Hepatocyte (in vitro differentiated cells): ENCODE results near the gene CHN1. TPM values are rescaled to one million over a fixed set of nuclear protein-coding genes. Genes with fewer than 3 reads are reported as not detected.

Source experiments
- DNase-seq: peaks from one replicate; pipeline ENCODE4 v3.0.0-alpha.2; 2016; ENCODE audit warnings: low spot score
- H2AFZ ChIP-seq: fragments of 200-600 bp; sonication (generic); 2 replicates; pipeline ENCODE4 v1.6.0; 2016; ENCODE audit warnings: antibody characterized with exemption, mild to moderate bottlenecking
- H3K27ac ChIP-seq: fragments of 200-600 bp; sonication (generic); 2 replicates; pipeline ENCODE4 v1.5.1; 2016; ENCODE audit warnings: mild to moderate bottlenecking
- H3K27me3 ChIP-seq: fragments of 200-600 bp; sonication (generic); 2 replicates; pipeline ENCODE4 v1.6.1; 2016
- H3K36me3 ChIP-seq: fragments of 200-600 bp; sonication (generic); replicated peaks from 2 replicates; pipeline ENCODE4 v1.5.1; 2016; ENCODE audit warnings: low read depth; ENCODE audit not compliant: insufficient read depth
- H3K4me1 ChIP-seq: fragments of 200-600 bp; sonication (generic); 2 replicates; pipeline ENCODE4 v1.5.1; 2016; ENCODE audit warnings: mild to moderate bottlenecking, moderate library complexity; ENCODE audit not compliant: insufficient read depth
- H3K4me2 ChIP-seq: fragments of 200-600 bp; sonication (generic); 2 replicates; pipeline ENCODE4 v1.6.0; 2016
- H3K4me3 ChIP-seq: fragments of 200-600 bp; sonication (generic); 2 replicates; pipeline ENCODE4 v1.5.1; 2016; ENCODE audit warnings: mild to moderate bottlenecking
- H3K79me2 ChIP-seq: fragments of 200-600 bp; sonication (generic); 2 replicates; pipeline ENCODE4 v1.6.0; 2017; ENCODE audit warnings: mild to moderate bottlenecking
- H3K9me2 ChIP-seq: fragments of 200-600 bp; sonication (generic); replicated peaks from 2 replicates; pipeline ENCODE4 v1.6.0; 2017; ENCODE audit warnings: mild to moderate bottlenecking; ENCODE audit not compliant: insufficient read depth
- H3K9me3 ChIP-seq: fragments of 200-600 bp; sonication (generic); 2 replicates; pipeline ENCODE4 v1.5.1; 2016; ENCODE audit warnings: low read depth, mild to moderate bottlenecking
- H4K20me1 ChIP-seq: fragments of 200-600 bp; sonication (generic); 2 replicates; pipeline ENCODE4 v1.6.0; 2016; ENCODE audit warnings: mild to moderate bottlenecking; ENCODE audit not compliant: insufficient read depth, poor library complexity, severe bottlenecking
- EZH2 ChIP-seq: fragments of 200-600 bp; sonication (generic); IDR thresholded peaks from 2 replicates; pipeline ENCODE4 v1.6.1; 2016; ENCODE audit warnings: antibody characterized with exemption, mild to moderate bottlenecking, borderline replicate concordance
- EZH2phosphoT487 ChIP-seq: fragments of 200-600 bp; sonication (generic); IDR thresholded peaks from one replicate; pipeline ENCODE4 v1.6.1; 2018; ENCODE audit warnings: antibody characterized with exemption, mild to moderate bottlenecking, low read depth, moderate library complexity; ENCODE audit not compliant: unreplicated experiment, severe bottlenecking
- WGBS: methylation state at CpG from one replicate; pipeline ENCODE4 v1.1.6; 2016; ENCODE audit warnings: low lambda C conversion rate; ENCODE audit errors: missing lambda C conversion rate; 5-methylcytosine and 5-hydroxymethylcytosine counted together
- polyA plus RNA-seq: library from polyadenylated mRNA; unstranded; fragments of >200 nt; fragmentation: Nextera tagmentation; extraction: Ambion mirVana; gene quantifications from 2 replicates; pipeline ENCODE4 v1.2.1, GENCODE V29; 2016
- total RNA-seq: library from RNA; depleted of rRNA; stranded (reverse); fragments of >200 nt; gene quantifications from 2 replicates; pipeline ENCODE4 v1.2.3, GENCODE V29; 2014
- TF ChIP-seq, protein P1 (sequence below): fragments of 200-600 bp; sonication (generic); IDR thresholded peaks from 2 replicates; pipeline ENCODE4 v1.5.1; 2016; ENCODE audit warnings: antibody characterized with exemption, mild to moderate bottlenecking; ENCODE audit not compliant: poor library complexity

CHN1 gene
- total and polyA plus RNA-seq, 2 experiments from 2014 or later: 19.2 to 23.0 TPM

DNA sequence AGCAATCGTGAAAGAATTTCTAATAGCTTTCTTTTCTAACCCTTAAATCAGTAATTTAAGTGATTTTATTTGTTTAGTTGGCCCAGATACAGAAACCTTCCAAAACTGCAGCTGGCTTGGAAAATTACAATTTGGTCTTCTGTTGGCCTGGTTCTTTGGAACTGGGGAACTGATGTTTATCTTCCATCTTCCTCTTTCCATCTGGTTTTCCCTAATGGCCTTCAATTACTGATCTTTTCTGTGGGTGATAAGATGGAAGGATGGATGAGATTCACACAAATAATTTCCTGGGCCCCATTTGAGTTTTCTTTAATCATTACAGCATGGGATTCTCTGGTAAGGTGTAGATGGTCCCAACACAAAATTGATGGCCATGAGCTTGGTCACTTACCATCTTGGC lies 134.4 kb downstream of the CHN1 start:
- no peaks in the 10 kb centered on the region for H3K4me1 ChIP-seq
- peak overlapping the region; percentile 18 for H3K27ac ChIP-seq
- H3K79me2 ChIP-seq: no peaks in the 10 kb centered on the region
- H2AFZ ChIP-seq: no peak overlapping the region
- H4K20me1 ChIP-seq: no peaks in the 10 kb centered on the region
- DNase-seq: no peak
- TF ChIP-seq, protein P1, sequence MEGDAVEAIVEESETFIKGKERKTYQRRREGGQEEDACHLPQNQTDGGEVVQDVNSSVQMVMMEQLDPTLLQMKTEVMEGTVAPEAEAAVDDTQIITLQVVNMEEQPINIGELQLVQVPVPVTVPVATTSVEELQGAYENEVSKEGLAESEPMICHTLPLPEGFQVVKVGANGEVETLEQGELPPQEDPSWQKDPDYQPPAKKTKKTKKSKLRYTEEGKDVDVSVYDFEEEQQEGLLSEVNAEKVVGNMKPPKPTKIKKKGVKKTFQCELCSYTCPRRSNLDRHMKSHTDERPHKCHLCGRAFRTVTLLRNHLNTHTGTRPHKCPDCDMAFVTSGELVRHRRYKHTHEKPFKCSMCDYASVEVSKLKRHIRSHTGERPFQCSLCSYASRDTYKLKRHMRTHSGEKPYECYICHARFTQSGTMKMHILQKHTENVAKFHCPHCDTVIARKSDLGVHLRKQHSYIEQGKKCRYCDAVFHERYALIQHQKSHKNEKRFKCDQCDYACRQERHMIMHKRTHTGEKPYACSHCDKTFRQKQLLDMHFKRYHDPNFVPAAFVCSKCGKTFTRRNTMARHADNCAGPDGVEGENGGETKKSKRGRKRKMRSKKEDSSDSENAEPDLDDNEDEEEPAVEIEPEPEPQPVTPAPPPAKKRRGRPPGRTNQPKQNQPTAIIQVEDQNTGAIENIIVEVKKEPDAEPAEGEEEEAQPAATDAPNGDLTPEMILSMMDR: no peak
- TF ChIP-seq EZH2phosphoT487: no peak
- TF ChIP-seq EZH2: no peak
- H3K9me2 ChIP-seq: no peaks in the 10 kb centered on the region
- no peaks in the 10 kb centered on the region for H3K9me3 ChIP-seq
- no peaks in the 10 kb centered on the region for H3K36me3 ChIP-seq
- no peaks in the 10 kb centered on the region for H3K27me3 ChIP-seq
- 95% methylated on average over 1 of the region's 1 CpG for WGBS
- H3K4me2 ChIP-seq: no peak overlapping the region
- no peak overlapping the region for H3K4me3 ChIP-seq

DNA sequence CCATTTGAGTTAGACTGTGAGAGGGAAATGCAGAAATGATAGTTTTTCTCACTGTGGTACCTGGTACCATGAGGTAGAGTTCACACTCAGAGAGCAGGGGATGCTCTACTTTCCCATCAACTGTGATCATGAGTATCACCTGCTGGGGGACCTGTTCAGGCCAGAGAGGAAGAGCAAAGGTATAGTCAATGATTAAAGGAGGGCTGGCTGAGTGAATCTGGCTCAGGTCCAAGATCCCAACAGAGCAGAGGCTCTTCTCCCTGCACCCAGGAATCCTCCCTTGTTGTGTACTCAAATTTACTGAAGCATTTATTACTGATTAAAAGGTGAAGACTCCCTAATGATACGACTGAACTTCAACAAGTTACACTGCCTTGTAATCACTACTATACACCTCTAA lies 136.3 kb downstream of the CHN1 start:
- Histone ChIP-seq H3K4me1 (no peaks in the 10 kb centered on the region), H3K9me2 (no peaks in the 10 kb centered on the region), H2AFZ (no peak overlapping the region), H3K27ac (no peak overlapping the region), H3K27me3 (no peaks in the 10 kb centered on the region), H3K4me3 (no peak overlapping the region), H4K20me1 (no peaks in the 10 kb centered on the region), H3K4me2 (no peak overlapping the region), H3K36me3 (no peaks in the 10 kb centered on the region), H3K79me2 (no peaks in the 10 kb centered on the region), H3K9me3 (no peaks in the 10 kb centered on the region)
- peak; percentile 33 for DNase-seq
- TF ChIP-seq, protein P1: no peak
- TF ChIP-seq EZH2phosphoT487 (no peak), EZH2 (no peak)
- 67% methylated on average over 1 of the region's 1 CpG for WGBS

DNA sequence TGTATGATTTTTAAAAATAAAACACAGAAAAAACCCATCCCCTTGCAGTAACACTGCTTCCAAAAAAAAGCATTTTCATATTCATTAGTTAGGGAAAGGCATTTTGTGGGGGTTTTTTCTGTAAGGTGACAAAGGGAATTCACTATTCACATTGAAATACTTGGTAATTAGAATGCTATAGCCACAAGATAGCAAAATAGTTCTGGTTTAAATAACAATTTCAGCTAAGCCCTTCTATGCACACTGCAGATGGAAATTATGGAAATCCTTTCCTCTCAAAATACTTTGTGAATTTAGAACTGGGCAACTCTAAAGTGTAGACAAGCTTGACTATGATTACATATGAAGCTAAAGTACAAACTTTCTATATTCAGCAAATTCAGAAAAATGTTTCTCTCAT lies 138.8 kb downstream of the CHN1 start:
- Histone ChIP-seq H3K4me1 (no peaks in the 10 kb centered on the region), H3K9me2 (no peaks in the 10 kb centered on the region), H2AFZ (no peak overlapping the region), H3K4me2 (no peak overlapping the region), H4K20me1 (no peaks in the 10 kb centered on the region), H3K36me3 (no peaks in the 10 kb centered on the region), H3K4me3 (no peak overlapping the region), H3K27me3 (no peaks in the 10 kb centered on the region), H3K9me3 (no peaks in the 10 kb centered on the region), H3K79me2 (no peaks in the 10 kb centered on the region), H3K27ac (no peak overlapping the region)
- TF ChIP-seq EZH2: no peak
- no peak for TF ChIP-seq EZH2phosphoT487
- TF ChIP-seq, protein P1: no peak
- no peak for DNase-seq

DNA sequence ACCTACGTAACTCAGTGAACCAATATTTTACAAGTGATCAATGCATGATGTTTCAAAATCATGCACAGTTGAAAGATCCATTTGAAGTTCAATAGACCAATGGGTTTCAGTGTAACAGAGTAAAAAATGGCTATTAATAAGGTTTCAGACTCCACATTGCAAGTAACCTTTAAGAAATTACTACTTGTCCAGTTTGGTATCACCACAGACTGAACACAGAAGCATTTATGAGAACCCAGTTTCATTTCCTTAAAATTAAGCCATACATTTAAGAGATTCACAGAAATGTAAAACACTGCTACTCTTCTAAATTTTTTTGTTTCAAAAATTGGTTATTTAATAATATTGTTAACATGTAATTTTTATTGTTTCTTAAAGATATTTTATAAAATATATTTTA lies 142.0 kb downstream of the CHN1 start:
- no peak for DNase-seq

More for the DNA sequence above, 142.0 kb downstream of the CHN1 start:
- Histone ChIP-seq H3K9me3 (no peaks in the 10 kb centered on the region), H3K27ac (no peak overlapping the region), H2AFZ (no peak overlapping the region), H3K27me3 (no peaks in the 10 kb centered on the region), H3K4me1 (no peaks in the 10 kb centered on the region), H4K20me1 (no peaks in the 10 kb centered on the region), H3K4me2 (no peak overlapping the region), H3K9me2 (no peaks in the 10 kb centered on the region), H3K4me3 (no peak overlapping the region), H3K36me3 (no peaks in the 10 kb centered on the region), H3K79me2 (no peaks in the 10 kb centered on the region)
- 97% methylated on average over 1 of the region's 1 CpG for WGBS
- TF ChIP-seq EZH2phosphoT487: no peak
- TF ChIP-seq, protein P1: no peak
- no peak for TF ChIP-seq EZH2
